Astrocyte (in vitro differentiated cells and primary cell): ENCODE data around the gene FHIT.

Source experiments
- EZH2 ChIP-seq: IDR thresholded peaks from 2 replicates; pipeline ENCODE4 v1.6.1; 2012; ENCODE audit warnings: mild to moderate bottlenecking, low read length, inconsistent platforms; ENCODE audit not compliant: insufficient read depth
- TF ChIP-seq, protein P1 (sequence below): IDR thresholded peaks from 2 replicates; pipeline ENCODE4 v1.5.1; 2011; ENCODE audit warnings: low read depth, mild to moderate bottlenecking, inconsistent platforms, low read length, moderate library complexity; ENCODE audit not compliant: insufficient read depth

DNA sequence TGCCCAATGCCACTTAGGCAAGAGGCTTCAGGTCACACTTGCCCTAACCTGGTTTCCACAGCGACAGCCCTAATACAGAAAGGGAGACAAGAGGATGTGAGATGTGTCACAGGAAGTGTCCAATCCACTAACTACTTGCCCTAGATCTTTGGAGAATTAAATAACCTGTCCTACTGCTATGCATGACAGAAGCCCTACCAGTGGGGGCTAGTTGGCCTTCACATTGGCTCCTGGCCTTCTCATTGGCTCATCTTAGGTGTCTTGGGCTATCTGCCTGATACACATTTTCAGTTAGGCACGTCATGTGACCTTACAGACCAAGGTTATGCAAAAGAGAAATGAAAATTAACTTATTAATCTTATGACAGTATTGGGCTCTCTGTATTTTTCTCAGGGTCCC lies 449.9 kb downstream of the FHIT start:
- TF ChIP-seq, protein P1, sequence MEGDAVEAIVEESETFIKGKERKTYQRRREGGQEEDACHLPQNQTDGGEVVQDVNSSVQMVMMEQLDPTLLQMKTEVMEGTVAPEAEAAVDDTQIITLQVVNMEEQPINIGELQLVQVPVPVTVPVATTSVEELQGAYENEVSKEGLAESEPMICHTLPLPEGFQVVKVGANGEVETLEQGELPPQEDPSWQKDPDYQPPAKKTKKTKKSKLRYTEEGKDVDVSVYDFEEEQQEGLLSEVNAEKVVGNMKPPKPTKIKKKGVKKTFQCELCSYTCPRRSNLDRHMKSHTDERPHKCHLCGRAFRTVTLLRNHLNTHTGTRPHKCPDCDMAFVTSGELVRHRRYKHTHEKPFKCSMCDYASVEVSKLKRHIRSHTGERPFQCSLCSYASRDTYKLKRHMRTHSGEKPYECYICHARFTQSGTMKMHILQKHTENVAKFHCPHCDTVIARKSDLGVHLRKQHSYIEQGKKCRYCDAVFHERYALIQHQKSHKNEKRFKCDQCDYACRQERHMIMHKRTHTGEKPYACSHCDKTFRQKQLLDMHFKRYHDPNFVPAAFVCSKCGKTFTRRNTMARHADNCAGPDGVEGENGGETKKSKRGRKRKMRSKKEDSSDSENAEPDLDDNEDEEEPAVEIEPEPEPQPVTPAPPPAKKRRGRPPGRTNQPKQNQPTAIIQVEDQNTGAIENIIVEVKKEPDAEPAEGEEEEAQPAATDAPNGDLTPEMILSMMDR: no peak
- TF ChIP-seq EZH2: no peak
